PFSK-1 (cell line): ENCODE data around the gene CIB1.

Experiments
- FOXP2 ChIP-seq: optimal IDR thresholded peaks from 2 replicates; pipeline ENCODE3; 2011; ENCODE audit warnings: borderline replicate concordance, control low read depth, inconsistent platforms; ENCODE audit not compliant: insufficient read depth; ENCODE audit errors: extremely low read length, extremely low read depth
- POLR2AphosphoS5 ChIP-seq: IDR thresholded peaks from 2 replicates; pipeline ENCODE4 v1.6.1; 2012; ENCODE audit warnings: low read depth, mild to moderate bottlenecking, control low read depth, low read length, moderate library complexity
- REST ChIP-seq, 2 experiments: IDR thresholded peaks; 2 replicates each; pipeline versions ENCODE4 v1.6.1 to v1.8.0; 2011 to 2012; ENCODE audit warnings: low read depth in 2 of 2, low read length in 2 of 2, control low read depth in 1 of 2, inconsistent platforms in 1 of 2, mild to moderate bottlenecking in 1 of 2, moderate library complexity in 1 of 2; ENCODE audit not compliant: insufficient read depth in 1 of 2
- SIN3A ChIP-seq: IDR thresholded peaks from 2 replicates; pipeline ENCODE4 v1.6.1; 2012; ENCODE audit warnings: mild to moderate bottlenecking, low read length, moderate library complexity, borderline replicate concordance; ENCODE audit not compliant: insufficient read depth
- TAF1 ChIP-seq: IDR thresholded peaks from 2 replicates; pipeline ENCODE4 v1.6.1; 2012; ENCODE audit warnings: low read length, control low read depth, borderline replicate concordance; ENCODE audit not compliant: insufficient read depth

- TF ChIP-seq POLR2AphosphoS5 = no peak
- no peak for TF ChIP-seq TAF1
- TF ChIP-seq REST (IDR thresholded peaks at IDR 0.05; ENCODE audit: insufficient read depth in 1 of 2, low read depth in 2 of 2, low read length in 2 of 2) = no peak
- peak; percentile 68 for TF ChIP-seq FOXP2
- peak; percentile 86; the same call in 1 of the 2 replicates for TF ChIP-seq SIN3A
Observed at GRCh38 chr15:90249203-90249863, 15.6 kb upstream of the CIB1 start, which contains the start of gene TTLL13.
